ENCODE data around the gene IFNL1.

Gene IFNL1

DNA sequence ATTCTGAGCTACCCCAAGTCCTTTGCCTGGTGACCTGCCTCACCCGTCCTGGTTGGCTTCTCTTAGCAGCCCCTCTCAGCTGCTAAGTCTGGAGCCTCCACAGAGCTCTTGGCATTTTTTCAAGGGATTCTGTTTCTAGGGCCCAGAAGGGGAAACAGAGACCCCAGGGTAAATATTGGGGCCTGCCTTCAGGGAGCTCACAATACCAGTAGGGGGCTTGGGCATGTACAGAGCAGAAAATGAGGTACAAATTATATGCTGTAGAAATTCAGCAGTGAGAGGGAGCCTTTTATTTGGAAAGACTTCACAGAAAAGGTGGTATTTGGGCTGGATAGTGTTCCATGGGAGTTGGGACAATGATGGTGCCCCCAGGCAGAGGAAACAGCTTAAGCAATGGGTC, 49.7 kb downstream of the IFNL1 start:
- H3K4me1 ChIP-seq (ENCODE audit: control insufficient read depth, insufficient read depth, low read length): peaks cover 17% of the 10 kb centered on the region

DNA sequence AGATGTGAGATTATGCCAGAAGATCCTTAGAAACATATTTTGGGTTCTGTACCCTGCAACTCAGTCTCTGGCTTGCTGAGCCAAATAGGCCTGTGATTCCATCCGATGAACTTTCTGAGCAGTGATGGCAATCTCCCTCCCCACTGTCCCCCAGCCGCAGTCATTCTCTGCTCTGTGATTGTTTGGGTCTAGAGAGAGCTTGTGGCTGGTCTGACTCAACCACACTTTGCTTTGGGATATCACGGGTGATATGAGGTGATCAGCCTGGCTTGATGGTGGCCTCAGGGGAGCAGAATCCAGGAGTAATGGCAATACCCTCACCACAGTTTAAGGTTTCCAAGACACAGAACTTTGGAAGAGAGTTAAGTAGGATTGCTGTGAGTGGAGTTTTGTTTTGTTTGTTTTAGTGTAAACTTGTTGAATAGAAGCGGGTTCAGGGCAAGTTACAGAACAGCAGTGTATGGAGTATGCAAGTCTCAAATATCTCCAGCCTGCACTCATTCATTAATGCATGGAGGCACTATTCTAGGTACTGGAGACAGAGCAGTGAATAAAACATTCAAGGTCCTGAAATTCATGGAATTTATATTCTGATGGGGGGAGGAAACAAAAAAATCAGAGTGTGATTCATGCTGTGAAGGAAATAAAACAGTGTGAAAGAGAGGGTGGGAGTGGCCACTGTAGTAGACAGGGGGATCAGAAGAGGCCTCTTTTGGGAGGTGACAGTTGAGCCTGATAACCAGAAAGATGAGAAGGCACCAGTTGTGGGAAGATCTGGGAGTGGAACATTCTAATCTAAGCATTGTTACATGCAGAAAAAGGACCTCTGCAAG, 51.3 kb downstream of the IFNL1 start:
- peaks cover 14% of the 10 kb centered on the region for H3K4me1 ChIP-seq (ENCODE audit: control insufficient read depth, insufficient read depth, low read length)
- H3K36me3 ChIP-seq (ENCODE audit: control insufficient read depth, insufficient read depth, low read length): no peaks in the 10 kb centered on the region
- no peaks in the 10 kb centered on the region for H3K27me3 ChIP-seq (ENCODE audit: control insufficient read depth, insufficient read depth, low read length)
- no peaks in the 10 kb centered on the region for H3K9me3 ChIP-seq (ENCODE audit: control insufficient read depth, low read length)
- no peak overlapping the region for H3K9ac ChIP-seq (ENCODE audit: low read length)
- no peak overlapping the region for H3K4me3 ChIP-seq (ENCODE audit: low read length)

More for the DNA sequence above, 49.7 kb downstream of the IFNL1 start:
- Histone ChIP-seq H3K27me3 (ENCODE audit: control insufficient read depth, insufficient read depth, low read length) (no peaks in the 10 kb centered on the region), H3K9ac (ENCODE audit: low read length) (no peak overlapping the region), H3K36me3 (ENCODE audit: control insufficient read depth, insufficient read depth, low read length) (no peaks in the 10 kb centered on the region), H3K4me3 (ENCODE audit: low read length) (no peak overlapping the region), H3K9me3 (ENCODE audit: control insufficient read depth, low read length) (no peaks in the 10 kb centered on the region)
